GM18508 (cell line): Measurements from ENCODE around the gene IRX5.
A peak's percentile ranks its signal among the peaks of the same experiment; 100 is the strongest.

Experiments used
- ATAC-seq: cut with Tn5 transposase; IDR thresholded peaks from one replicate; pipeline ENCODE4 v1.9.1; 2021; ENCODE audit warnings: moderate number of reproducible peaks; ENCODE audit not compliant: insufficient read depth, unreplicated experiment

Gene IRX5

GRCh38 chr16:54930005-54930868 lies at the start of gene IRX5:
Gene IRX5, plus strand, starts transcription at chr16:54930865. Its CDS starts 334 bp downstream, at chr16:54931199.
- ATAC-seq, result no peak

GRCh38 chr16:54882556-54882955 lies 48.1 kb upstream of the IRX5 start:
- no peak for ATAC-seq

- ATAC-seq, result no peak
These were observed 47.3 kb upstream of the IRX5 start for GRCh38 chr16:54883358-54883757.

- no peak for ATAC-seq
These were observed 44.6 kb upstream of the IRX5 start for GRCh38 chr16:54886078-54886477.

GRCh38 chr16:54890381-54890780 lies 40.3 kb upstream of the IRX5 start:
- ATAC-seq, result no peak

- no peak for ATAC-seq
These were observed 39.3 kb upstream of the IRX5 start for GRCh38 chr16:54891346-54891745.

- no peak for ATAC-seq
These were observed 37.7 kb upstream of the IRX5 start for GRCh38 chr16:54892981-54893380.

GRCh38 chr16:54897930-54898329 lies 32.7 kb upstream of the IRX5 start:
- ATAC-seq, result no peak

GRCh38 chr16:54901606-54902005 lies 29.1 kb upstream of the IRX5 start:
- ATAC-seq, result no peak

GRCh38 chr16:54903047-54903446 lies 27.6 kb upstream of the IRX5 start:
- no peak for ATAC-seq

GRCh38 chr16:54911079-54911478 lies 19.6 kb upstream of the IRX5 start:
- no peak for ATAC-seq

GRCh38 chr16:54912720-54913119 lies 17.9 kb upstream of the IRX5 start:
- no peak for ATAC-seq

- ATAC-seq, result no peak
These were observed 9.3 kb upstream of the IRX5 start for GRCh38 chr16:54921206-54921824.

GRCh38 chr16:54923055-54923473 lies 7.6 kb upstream of the IRX5 start:
- ATAC-seq, result no peak

GRCh38 chr16:54923988-54924387 lies 6.7 kb upstream of the IRX5 start:
- ATAC-seq, result no peak

GRCh38 chr16:54926166-54926838 lies 4.4 kb upstream of the IRX5 start:
- ATAC-seq, result no peak

GRCh38 chr16:54927125-54928015 lies 3.3 kb upstream of the IRX5 start:
- ATAC-seq, result no peak

GRCh38 chr16:54928016-54928356 lies 2.7 kb upstream of the IRX5 start:
- no peak for ATAC-seq

GRCh38 chr16:54928411-54929089 lies 2.1 kb upstream of the IRX5 start:
- peak; percentile 10 for ATAC-seq
